Keratinocyte (primary cell): ENCODE measurements around the gene TTLL8.

Source experiments
- CTCF ChIP-seq, 3 experiments: IDR thresholded peaks in 1 of 3; conservative IDR thresholded peaks in 1 of 3; optimal IDR thresholded peaks in 1 of 3; 2 replicates in 2 of 3; 3 replicates in 1 of 3; pipeline versions ENCODE3 to v1.5.1; 2011; ENCODE audit warnings: low read length in 3 of 3, mild to moderate bottlenecking in 3 of 3, moderate library complexity in 2 of 3, control low read depth in 1 of 3, inconsistent platforms in 1 of 3; ENCODE audit not compliant: insufficient read depth in 2 of 3; ENCODE audit errors: extremely low read depth in 1 of 3
- EZH2 ChIP-seq: IDR thresholded peaks from one replicate; pipeline ENCODE4 v1.6.1; 2012; ENCODE audit warnings: inconsistent platforms, mild to moderate bottlenecking, low read length, moderate library complexity

- TF ChIP-seq EZH2 (no peak), CTCF (optimal IDR thresholded peaks at IDR 0.05 in 1 of 3, IDR thresholded peaks at IDR 0.05 in 1 of 3, conservative IDR thresholded peaks at IDR 0.05 in 1 of 3; ENCODE audit: extremely low read depth in 1 of 3, insufficient read depth in 2 of 3, low read length in 3 of 3) (no peak)
These were observed 44.0 kb downstream of the TTLL8 start for GRCh38 chr22:50014053-50014501.
